ENCODE data around the gene PDGFRB. TPM values are rescaled to one million over a fixed set of nuclear protein-coding genes. Genes with fewer than 3 reads are reported as not detected.

PDGFRB gene
- total RNA-seq, 1 donor from 2014 or later = 89.3 TPM

- DNase-seq (no peak), ATAC-seq (no peak)
- Histone ChIP-seq H3K4me3 (no peak overlapping the region), H3K27me3 (ENCODE audit: low read depth) (no peaks in the 10 kb centered on the region), H3K4me1 (peaks cover 16% of the 10 kb centered on the region), H3K36me3 (peaks cover 6% of the 10 kb centered on the region), H3K27ac (no peak overlapping the region), H3K9me3 (no peaks in the 10 kb centered on the region)
- TF ChIP-seq, protein P1, sequence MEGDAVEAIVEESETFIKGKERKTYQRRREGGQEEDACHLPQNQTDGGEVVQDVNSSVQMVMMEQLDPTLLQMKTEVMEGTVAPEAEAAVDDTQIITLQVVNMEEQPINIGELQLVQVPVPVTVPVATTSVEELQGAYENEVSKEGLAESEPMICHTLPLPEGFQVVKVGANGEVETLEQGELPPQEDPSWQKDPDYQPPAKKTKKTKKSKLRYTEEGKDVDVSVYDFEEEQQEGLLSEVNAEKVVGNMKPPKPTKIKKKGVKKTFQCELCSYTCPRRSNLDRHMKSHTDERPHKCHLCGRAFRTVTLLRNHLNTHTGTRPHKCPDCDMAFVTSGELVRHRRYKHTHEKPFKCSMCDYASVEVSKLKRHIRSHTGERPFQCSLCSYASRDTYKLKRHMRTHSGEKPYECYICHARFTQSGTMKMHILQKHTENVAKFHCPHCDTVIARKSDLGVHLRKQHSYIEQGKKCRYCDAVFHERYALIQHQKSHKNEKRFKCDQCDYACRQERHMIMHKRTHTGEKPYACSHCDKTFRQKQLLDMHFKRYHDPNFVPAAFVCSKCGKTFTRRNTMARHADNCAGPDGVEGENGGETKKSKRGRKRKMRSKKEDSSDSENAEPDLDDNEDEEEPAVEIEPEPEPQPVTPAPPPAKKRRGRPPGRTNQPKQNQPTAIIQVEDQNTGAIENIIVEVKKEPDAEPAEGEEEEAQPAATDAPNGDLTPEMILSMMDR (IDR thresholded peaks at IDR 0.05) = no peak
- intact Hi-C loops (cut with DNase I) = no loop called here
Measured at GRCh38 chr5:150068472-150068871, 87.2 kb downstream of the PDGFRB start.

DNA sequence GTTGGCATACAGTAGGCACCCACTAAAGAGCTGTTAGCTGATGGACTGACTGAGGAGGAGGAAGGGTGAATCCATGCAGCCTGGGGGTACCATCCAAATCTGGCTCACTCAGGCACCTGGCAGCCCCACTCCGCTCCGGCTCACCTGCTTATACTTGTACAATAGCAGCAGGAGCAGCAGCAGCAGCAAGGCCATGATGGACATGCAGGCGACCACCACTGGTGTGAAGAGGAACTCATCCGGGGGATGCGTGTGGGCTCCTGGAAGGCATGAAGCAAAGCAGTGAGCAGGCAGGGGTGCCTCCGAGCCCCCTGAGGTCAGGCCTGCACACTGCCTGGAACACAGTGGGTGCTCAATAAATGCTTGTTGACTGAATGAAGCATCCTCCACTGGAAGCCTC lies 87.6 kb downstream of the PDGFRB start:
- TF ChIP-seq, protein P1 (IDR thresholded peaks at IDR 0.05) = no peak
- intact Hi-C loops (cut with DNase I) = no loop called here
- ATAC-seq = no peak
- Histone ChIP-seq H3K4me3 (no peak overlapping the region), H3K27ac (no peak overlapping the region), H3K4me1 (peaks cover 16% of the 10 kb centered on the region), H3K27me3 (ENCODE audit: low read depth) (no peaks in the 10 kb centered on the region), H3K9me3 (no peaks in the 10 kb centered on the region), H3K36me3 (peaks cover 6% of the 10 kb centered on the region)
- DNase-seq = no peak

DNA sequence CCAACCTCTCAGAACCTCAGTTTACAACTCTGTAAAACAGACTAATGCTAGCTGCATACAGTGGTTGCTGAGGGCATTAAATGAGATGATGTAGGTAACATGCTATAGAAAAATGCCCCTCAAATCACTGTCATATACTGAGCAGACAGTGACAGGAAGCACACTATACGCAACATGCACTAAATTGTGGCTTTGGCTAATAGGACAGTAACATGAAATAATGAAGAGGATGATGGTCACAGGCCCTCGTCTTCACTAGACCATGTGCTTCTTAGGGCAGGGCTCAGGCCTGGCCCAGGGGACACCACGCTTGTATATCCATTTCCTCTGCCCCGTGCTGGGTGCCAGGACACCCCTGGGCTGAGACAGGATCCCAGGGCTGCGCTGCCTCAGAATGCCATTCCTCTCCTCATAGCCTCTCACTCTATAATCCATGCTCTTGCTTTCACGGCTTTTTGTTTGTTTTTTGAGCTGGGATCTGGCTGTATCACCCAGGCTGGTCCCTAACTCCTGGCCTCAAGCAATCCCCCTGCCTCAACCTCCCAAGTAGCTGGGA lies 88.2 kb downstream of the PDGFRB start:
- DNase-seq (no peak), ATAC-seq (no peak)
- TF ChIP-seq, protein P1 (IDR thresholded peaks at IDR 0.05) = no peak
- H3K4me1 ChIP-seq = peaks cover 16% of the 10 kb centered on the region
- intact Hi-C loops (cut with DNase I) = no loop called here
- peaks cover 6% of the 10 kb centered on the region for H3K36me3 ChIP-seq
- H3K27me3 ChIP-seq (ENCODE audit: low read depth) = no peaks in the 10 kb centered on the region
- H3K27ac ChIP-seq = no peak overlapping the region
- H3K9me3 ChIP-seq = no peaks in the 10 kb centered on the region
- no peak overlapping the region for H3K4me3 ChIP-seq

- TF ChIP-seq, protein P1 (IDR thresholded peaks at IDR 0.05) = no peak
- no peak overlapping the region for H3K4me3 ChIP-seq
- H3K4me1 ChIP-seq = peaks cover 16% of the 10 kb centered on the region
- no peaks in the 10 kb centered on the region for H3K9me3 ChIP-seq
- ATAC-seq (peak in 1 of 2 donors; percentile 14), DNase-seq (no peak)
- H3K27ac ChIP-seq = no peak overlapping the region
- H3K36me3 ChIP-seq = peaks cover 6% of the 10 kb centered on the region
- intact Hi-C loops (cut with DNase I) = no loop called here
- H3K27me3 ChIP-seq (ENCODE audit: low read depth) = no peaks in the 10 kb centered on the region
Measured at GRCh38 chr5:150066901-150067396, 88.7 kb downstream of the PDGFRB start.

GRCh38 chr5:150066436-150066835 lies 89.2 kb downstream of the PDGFRB start:
- intact Hi-C loops (cut with DNase I) = no loop called here
- peaks cover 6% of the 10 kb centered on the region for H3K36me3 ChIP-seq
- ATAC-seq (no peak), DNase-seq (no peak)
- TF ChIP-seq, protein P1 (IDR thresholded peaks at IDR 0.05) = no peak
- H3K9me3 ChIP-seq = no peaks in the 10 kb centered on the region
- H3K4me3 ChIP-seq = no peak overlapping the region
- no peaks in the 10 kb centered on the region for H3K27me3 ChIP-seq (ENCODE audit: low read depth)
- H3K4me1 ChIP-seq = peaks cover 16% of the 10 kb centered on the region
- no peak overlapping the region for H3K27ac ChIP-seq
